Skin of body (tissue), 2 donors: ENCODE measurements around the gene GAGE10. TPM values are rescaled to one million over a fixed set of nuclear protein-coding genes. Genes with fewer than 3 reads are reported as not detected.
"Not testable (repeated sequence)": the region's sequence is repeated elsewhere in the genome, so short reads cannot be mapped to it uniquely, and the experiment has no call there.

Experiments
- DNase-seq: peaks from one replicate; lab custom pipeline; 2025; lab: John Stamatoyannopoulos, UW
- total RNA-seq: library from RNA; depleted of rRNA; stranded (reverse); fragments of >200 nt; gene quantifications from one replicate; pipeline ENCODE4 v1.2.3, GENCODE V29; 2014

Gene GAGE10
- total RNA-seq, 1 donor from 2014 or later, result not detected

- not testable (repeated sequence) for DNase-seq
These were observed 18.8 kb downstream of the GAGE10 start for GRCh38 chrX:49322266-49322665.

GRCh38 chrX:49323735-49324134 is 20.3 kb downstream of the GAGE10 start:
- not testable (repeated sequence) for DNase-seq

- DNase-seq, result not testable (repeated sequence)
These were observed 27.0 kb downstream of the GAGE10 start for GRCh38 chrX:49330421-49330820.

- not testable (repeated sequence) for DNase-seq
These were observed 27.8 kb downstream of the GAGE10 start, which contains the start of gene GAGE13 for GRCh38 chrX:49331282-49331681. Gene GAGE13, plus strand, starts transcription at chrX:49331582. Its CDS starts 1,156 bp downstream, at chrX:49332738.

- not testable (repeated sequence) for DNase-seq
These were observed 28.4 kb downstream of the GAGE10 start for GRCh38 chrX:49331841-49332240.

- not testable (repeated sequence) for DNase-seq
These were observed 38.0 kb downstream of the GAGE10 start for GRCh38 chrX:49341449-49341848.

- DNase-seq, result not testable (repeated sequence)
These were observed 41.2 kb downstream of the GAGE10 start for GRCh38 chrX:49344496-49345175.

- DNase-seq, result not testable (repeated sequence)
These were observed 42.0 kb downstream of the GAGE10 start for GRCh38 chrX:49345402-49345801.

GRCh38 chrX:49346150-49346549 is 42.7 kb downstream of the GAGE10 start:
- not testable (repeated sequence) for DNase-seq

Other genes with a start within 250 kb of the GAGE10 start
- 3.6 TPM for gene CCDC120, start 244.6 kb upstream of the GAGE10 start, total RNA-seq
- 1.5 TPM for gene PRAF2, start 229.6 kb upstream of the GAGE10 start, total RNA-seq
- 29.6 TPM for gene WDR45, start 223.8 kb upstream of the GAGE10 start, total RNA-seq
- gene GPKOW, start 179.9 kb upstream of the GAGE10 start, total RNA-seq, result 15.4 TPM
- gene MAGIX, start 140.9 kb upstream of the GAGE10 start, total RNA-seq, result 1.4 TPM
- gene PLP2, start 131.7 kb upstream of the GAGE10 start, total RNA-seq, result 24.7 TPM
- 8.1 TPM for gene PRICKLE3, start 117.3 kb upstream of the GAGE10 start, total RNA-seq
- 1.7 TPM for gene SYP, start 103.5 kb upstream of the GAGE10 start, total RNA-seq
- 0.10 TPM for gene CACNA1F, start 70.3 kb upstream of the GAGE10 start, total RNA-seq
- gene CCDC22, start 68.2 kb upstream of the GAGE10 start, total RNA-seq, result 5.6 TPM
- not detected for gene FOXP3, start 38.9 kb upstream of the GAGE10 start, total RNA-seq
- 3.0 TPM for gene PPP1R3F, start 33.9 kb upstream of the GAGE10 start, total RNA-seq
- gene GAGE12J, start 18.4 kb downstream of the GAGE10 start, total RNA-seq, result not detected
- not detected for gene GAGE13, start 27.9 kb downstream of the GAGE10 start, total RNA-seq
- not detected for gene GAGE12C, start 228.5 kb downstream of the GAGE10 start, total RNA-seq
- not detected for gene GAGE12D, start 238.1 kb downstream of the GAGE10 start, total RNA-seq
- gene GAGE12E, start 247.6 kb downstream of the GAGE10 start, total RNA-seq, result not detected